ENCODE measurements around the gene TTYH1. TPM values are rescaled to one million over a fixed set of nuclear protein-coding genes. Genes with fewer than 3 reads are reported as not detected.
"Not testable (repeated sequence)": the region's sequence is repeated elsewhere in the genome, so short reads cannot be mapped to it uniquely, and the experiment has no call there.

Gene TTYH1
- total and polyA plus RNA-seq, 4 donors = 0.05 to 0.46 (median 0.18) TPM; not detected in 1

GRCh38 chr19:54379187-54379678 lies 36.0 kb upstream of the TTYH1 start:
- peaks cover 0 to 2% (median 0%) of the 10 kb centered on the region in 4 donors for H3K9me3 ChIP-seq (ENCODE audit: control insufficient read depth in 4 of 4, insufficient read depth in 3 of 4, low read length in 3 of 4)
- H3K27me3 ChIP-seq (ENCODE audit: control insufficient read depth in 3 of 3, insufficient read depth in 3 of 3, low read length in 2 of 3) = no peaks in the 10 kb centered on the region
- H3K36me3 ChIP-seq (ENCODE audit: control insufficient read depth in 4 of 4, insufficient read depth in 4 of 4, low read length in 4 of 4) = no peaks in the 10 kb centered on the region
- ATAC-seq (ENCODE audit: insufficient read depth, low FRiP score) = no peak
- H3K9ac ChIP-seq (ENCODE audit: insufficient read depth in 1 of 2, low read length in 2 of 2) = no peak overlapping the region
- no peak overlapping the region for H3K4me3 ChIP-seq
- no peak overlapping the region for H3K27ac ChIP-seq (ENCODE audit: low read depth in 1 of 2, low read length in 1 of 2)
- 64 to 83% methylated on average over 5 of the region's 5 CpGs for WGBS, 2 donors
- DNase-seq = no peak
- TF ChIP-seq CTCF (IDR thresholded peaks at IDR 0.05; ENCODE audit: control extremely low read depth, extremely low read depth) = no peak
- H3K4me1 ChIP-seq (ENCODE audit: control insufficient read depth in 5 of 5, insufficient read depth in 5 of 5, low read length in 5 of 5) = peaks cover 0 to 2% (median 0%) of the 10 kb centered on the region in 5 donors

- Histone ChIP-seq H3K4me3 (no peak overlapping the region), H3K36me3 (ENCODE audit: control insufficient read depth in 4 of 4, insufficient read depth in 4 of 4, low read length in 4 of 4) (no peaks in the 10 kb centered on the region), H3K9me3 (ENCODE audit: control insufficient read depth in 4 of 4, insufficient read depth in 3 of 4, low read length in 3 of 4) (peaks cover 0 to 2% (median 0%) of the 10 kb centered on the region in 4 donors), H3K9ac (ENCODE audit: insufficient read depth in 1 of 2, low read length in 2 of 2) (no peak overlapping the region), H3K27ac (ENCODE audit: low read depth in 1 of 2, low read length in 1 of 2) (no peak overlapping the region), H3K4me1 (ENCODE audit: control insufficient read depth in 5 of 5, insufficient read depth in 5 of 5, low read length in 5 of 5) (peaks cover 0 to 2% (median 0%) of the 10 kb centered on the region in 5 donors), H3K27me3 (ENCODE audit: control insufficient read depth in 3 of 3, insufficient read depth in 3 of 3, low read length in 2 of 3) (no peaks in the 10 kb centered on the region)
- 79 to 85% methylated on average over 2 of the region's 2 CpGs for WGBS, 2 donors
- no peak for TF ChIP-seq CTCF (IDR thresholded peaks at IDR 0.05; ENCODE audit: control extremely low read depth, extremely low read depth)
- DNase-seq = no peak
- no peak for ATAC-seq (ENCODE audit: insufficient read depth, low FRiP score)
These were observed 34.4 kb upstream of the TTYH1 start for GRCh38 chr19:54380897-54381296.

GRCh38 chr19:54382041-54382440 lies 33.2 kb upstream of the TTYH1 start:
- H3K36me3 ChIP-seq (ENCODE audit: control insufficient read depth in 4 of 4, insufficient read depth in 4 of 4, low read length in 4 of 4); ATAC-seq (ENCODE audit: insufficient read depth, low FRiP score); H3K9me3 ChIP-seq (ENCODE audit: control insufficient read depth in 4 of 4, insufficient read depth in 3 of 4, low read length in 3 of 4); H3K4me1 ChIP-seq (ENCODE audit: control insufficient read depth in 5 of 5, insufficient read depth in 5 of 5, low read length in 5 of 5); DNase-seq; H3K4me3 ChIP-seq; H3K9ac ChIP-seq (ENCODE audit: insufficient read depth in 1 of 2, low read length in 2 of 2); H3K27ac ChIP-seq (ENCODE audit: low read depth in 1 of 2, low read length in 1 of 2); H3K27me3 ChIP-seq (ENCODE audit: control insufficient read depth in 3 of 3, insufficient read depth in 3 of 3, low read length in 2 of 3): not testable (repeated sequence)
- WGBS, 2 donors = 69 to 78% methylated on average over 12 to 13 of the region's 13 CpGs

DNA sequence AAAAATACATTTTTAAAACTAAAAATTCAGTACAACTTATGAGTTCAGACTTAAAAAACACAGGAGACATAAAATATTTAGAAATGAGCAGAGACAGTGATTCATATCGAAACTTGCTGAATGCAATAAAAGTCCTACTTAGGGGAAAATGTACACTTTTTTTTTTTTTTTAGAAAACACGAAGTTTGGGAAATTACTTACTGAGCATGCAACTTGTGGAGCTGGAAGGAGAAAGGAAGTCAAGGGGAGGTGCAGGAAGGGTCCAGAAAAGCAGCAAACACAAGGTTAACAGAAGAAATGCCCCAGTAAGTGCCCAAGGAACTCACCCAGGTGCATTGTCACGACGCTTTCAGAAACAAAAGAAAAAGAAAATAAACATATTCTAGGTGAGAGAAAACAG lies 31.9 kb upstream of the TTYH1 start:
- 58 to 68% methylated on average over 4 of the region's 4 CpGs for WGBS, 2 donors
- Histone ChIP-seq H3K4me3 (no peak overlapping the region), H3K9me3 (ENCODE audit: control insufficient read depth in 4 of 4, insufficient read depth in 3 of 4, low read length in 3 of 4) (peaks cover 0 to 2% (median 0%) of the 10 kb centered on the region in 4 donors), H3K27me3 (ENCODE audit: control insufficient read depth in 3 of 3, insufficient read depth in 3 of 3, low read length in 2 of 3) (peaks cover 0 to 11% (median 6%) of the 10 kb centered on the region in 3 donors), H3K36me3 (ENCODE audit: control insufficient read depth in 4 of 4, insufficient read depth in 4 of 4, low read length in 4 of 4) (no peaks in the 10 kb centered on the region), H3K9ac (ENCODE audit: insufficient read depth in 1 of 2, low read length in 2 of 2) (no peak overlapping the region), H3K27ac (ENCODE audit: low read depth in 1 of 2, low read length in 1 of 2) (no peak overlapping the region), H3K4me1 (ENCODE audit: control insufficient read depth in 5 of 5, insufficient read depth in 5 of 5, low read length in 5 of 5) (peaks cover 0 to 4% (median 2%) of the 10 kb centered on the region in 5 donors)
- DNase-seq = no peak
- ATAC-seq (ENCODE audit: insufficient read depth, low FRiP score) = no peak
- no peak for TF ChIP-seq CTCF (IDR thresholded peaks at IDR 0.05; ENCODE audit: control extremely low read depth, extremely low read depth)

Data from lung (tissue), 12 donors.